Measurements from ENCODE around the gene BCKDHA. TPM values are rescaled to one million over a fixed set of nuclear protein-coding genes. Genes with fewer than 3 reads are reported as not detected.

Gene BCKDHA
- total and polyA plus RNA-seq, 9 of the 15 experiments (the other 6 are each of a cell fraction or from before 2014, with no cell fraction given): 4.5 to 52.5 (median 14.1) TPM

DNA sequence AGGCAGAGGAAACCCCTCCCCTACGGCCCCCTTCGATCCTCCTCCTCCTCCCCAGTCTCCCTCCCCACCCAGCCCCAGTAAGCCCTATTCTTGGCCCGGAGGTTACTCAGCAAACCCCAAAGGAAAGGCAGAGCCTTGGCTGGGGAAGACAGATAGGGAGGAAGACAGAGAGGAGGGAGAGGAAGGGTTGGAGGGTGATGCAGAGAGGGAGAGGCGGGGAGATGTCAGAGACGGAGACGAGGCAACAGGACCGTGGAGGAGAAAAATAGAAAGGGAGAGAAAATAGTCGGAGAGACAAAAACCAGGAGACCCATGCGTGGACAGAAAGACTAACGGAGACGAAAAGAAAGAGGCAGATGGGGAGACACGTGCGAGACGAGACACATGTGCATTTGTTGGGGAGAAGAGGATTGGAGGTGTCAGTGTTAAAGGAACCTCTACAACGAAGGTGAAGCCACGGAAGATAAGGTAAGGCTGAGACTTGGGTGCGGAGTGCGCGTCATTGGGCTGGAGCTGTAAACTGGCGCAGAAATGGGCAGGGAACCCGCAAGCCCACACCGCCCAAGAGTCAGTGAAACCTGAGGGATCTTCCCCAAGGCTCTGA lies 46.8 kb upstream of the BCKDHA start (continued):
- TF ChIP-seq KLF16 (IDR thresholded peaks at IDR 0.05): no peak
- TF ChIP-seq, protein P1, sequence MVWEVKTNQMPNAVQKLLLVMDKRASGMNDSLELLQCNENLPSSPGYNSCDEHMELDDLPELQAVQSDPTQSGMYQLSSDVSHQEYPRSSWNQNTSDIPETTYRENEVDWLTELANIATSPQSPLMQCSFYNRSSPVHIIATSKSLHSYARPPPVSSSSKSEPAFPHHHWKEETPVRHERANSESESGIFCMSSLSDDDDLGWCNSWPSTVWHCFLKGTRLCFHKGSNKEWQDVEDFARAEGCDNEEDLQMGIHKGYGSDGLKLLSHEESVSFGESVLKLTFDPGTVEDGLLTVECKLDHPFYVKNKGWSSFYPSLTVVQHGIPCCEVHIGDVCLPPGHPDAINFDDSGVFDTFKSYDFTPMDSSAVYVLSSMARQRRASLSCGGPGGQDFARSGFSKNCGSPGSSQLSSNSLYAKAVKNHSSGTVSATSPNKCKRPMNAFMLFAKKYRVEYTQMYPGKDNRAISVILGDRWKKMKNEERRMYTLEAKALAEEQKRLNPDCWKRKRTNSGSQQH (CRISPR knock-in tag; IDR thresholded peaks at IDR 0.05): 0 out of 2 replicates have a peak, but pooled peaks have one; percentile 19
- TF ChIP-seq, protein P2, sequence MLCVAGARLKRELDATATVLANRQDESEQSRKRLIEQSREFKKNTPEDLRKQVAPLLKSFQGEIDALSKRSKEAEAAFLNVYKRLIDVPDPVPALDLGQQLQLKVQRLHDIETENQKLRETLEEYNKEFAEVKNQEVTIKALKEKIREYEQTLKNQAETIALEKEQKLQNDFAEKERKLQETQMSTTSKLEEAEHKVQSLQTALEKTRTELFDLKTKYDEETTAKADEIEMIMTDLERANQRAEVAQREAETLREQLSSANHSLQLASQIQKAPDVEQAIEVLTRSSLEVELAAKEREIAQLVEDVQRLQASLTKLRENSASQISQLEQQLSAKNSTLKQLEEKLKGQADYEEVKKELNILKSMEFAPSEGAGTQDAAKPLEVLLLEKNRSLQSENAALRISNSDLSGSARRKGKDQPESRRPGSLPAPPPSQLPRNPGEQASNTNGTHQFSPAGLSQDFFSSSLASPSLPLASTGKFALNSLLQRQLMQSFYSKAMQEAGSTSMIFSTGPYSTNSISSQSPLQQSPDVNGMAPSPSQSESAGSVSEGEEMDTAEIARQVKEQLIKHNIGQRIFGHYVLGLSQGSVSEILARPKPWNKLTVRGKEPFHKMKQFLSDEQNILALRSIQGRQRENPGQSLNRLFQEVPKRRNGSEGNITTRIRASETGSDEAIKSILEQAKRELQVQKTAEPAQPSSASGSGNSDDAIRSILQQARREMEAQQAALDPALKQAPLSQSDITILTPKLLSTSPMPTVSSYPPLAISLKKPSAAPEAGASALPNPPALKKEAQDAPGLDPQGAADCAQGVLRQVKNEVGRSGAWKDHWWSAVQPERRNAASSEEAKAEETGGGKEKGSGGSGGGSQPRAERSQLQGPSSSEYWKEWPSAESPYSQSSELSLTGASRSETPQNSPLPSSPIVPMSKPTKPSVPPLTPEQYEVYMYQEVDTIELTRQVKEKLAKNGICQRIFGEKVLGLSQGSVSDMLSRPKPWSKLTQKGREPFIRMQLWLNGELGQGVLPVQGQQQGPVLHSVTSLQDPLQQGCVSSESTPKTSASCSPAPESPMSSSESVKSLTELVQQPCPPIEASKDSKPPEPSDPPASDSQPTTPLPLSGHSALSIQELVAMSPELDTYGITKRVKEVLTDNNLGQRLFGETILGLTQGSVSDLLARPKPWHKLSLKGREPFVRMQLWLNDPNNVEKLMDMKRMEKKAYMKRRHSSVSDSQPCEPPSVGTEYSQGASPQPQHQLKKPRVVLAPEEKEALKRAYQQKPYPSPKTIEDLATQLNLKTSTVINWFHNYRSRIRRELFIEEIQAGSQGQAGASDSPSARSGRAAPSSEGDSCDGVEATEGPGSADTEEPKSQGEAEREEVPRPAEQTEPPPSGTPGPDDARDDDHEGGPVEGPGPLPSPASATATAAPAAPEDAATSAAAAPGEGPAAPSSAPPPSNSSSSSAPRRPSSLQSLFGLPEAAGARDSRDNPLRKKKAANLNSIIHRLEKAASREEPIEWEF (CRISPR knock-in tag; IDR thresholded peaks at IDR 0.05): no peak
- 0 out of 2 replicates have a peak, but pooled peaks have one; percentile 52 for TF ChIP-seq THRAP3 (IDR thresholded peaks at IDR 0.05; ENCODE audit: borderline replicate concordance)
- TF ChIP-seq, protein P3, sequence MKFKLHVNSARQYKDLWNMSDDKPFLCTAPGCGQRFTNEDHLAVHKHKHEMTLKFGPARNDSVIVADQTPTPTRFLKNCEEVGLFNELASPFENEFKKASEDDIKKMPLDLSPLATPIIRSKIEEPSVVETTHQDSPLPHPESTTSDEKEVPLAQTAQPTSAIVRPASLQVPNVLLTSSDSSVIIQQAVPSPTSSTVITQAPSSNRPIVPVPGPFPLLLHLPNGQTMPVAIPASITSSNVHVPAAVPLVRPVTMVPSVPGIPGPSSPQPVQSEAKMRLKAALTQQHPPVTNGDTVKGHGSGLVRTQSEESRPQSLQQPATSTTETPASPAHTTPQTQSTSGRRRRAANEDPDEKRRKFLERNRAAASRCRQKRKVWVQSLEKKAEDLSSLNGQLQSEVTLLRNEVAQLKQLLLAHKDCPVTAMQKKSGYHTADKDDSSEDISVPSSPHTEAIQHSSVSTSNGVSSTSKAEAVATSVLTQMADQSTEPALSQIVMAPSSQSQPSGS (CRISPR knock-in tag; IDR thresholded peaks at IDR 0.05): no peak
- no peak for TF ChIP-seq NCOA6 (IDR thresholded peaks at IDR 0.05)
- TF ChIP-seq, protein P4, sequence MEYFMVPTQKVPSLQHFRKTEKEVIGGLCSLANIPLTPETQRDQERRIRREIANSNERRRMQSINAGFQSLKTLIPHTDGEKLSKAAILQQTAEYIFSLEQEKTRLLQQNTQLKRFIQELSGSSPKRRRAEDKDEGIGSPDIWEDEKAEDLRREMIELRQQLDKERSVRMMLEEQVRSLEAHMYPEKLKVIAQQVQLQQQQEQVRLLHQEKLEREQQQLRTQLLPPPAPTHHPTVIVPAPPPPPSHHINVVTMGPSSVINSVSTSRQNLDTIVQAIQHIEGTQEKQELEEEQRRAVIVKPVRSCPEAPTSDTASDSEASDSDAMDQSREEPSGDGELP (CRISPR knock-in tag; IDR thresholded peaks at IDR 0.05; ENCODE audit: borderline replicate concordance): no peak
- TF ChIP-seq KAT2B (IDR thresholded peaks at IDR 0.05; ENCODE audit: low read depth, low read length): no peak
- TF ChIP-seq SAP30 (IDR thresholded peaks at IDR 0.05; ENCODE audit: borderline replicate concordance, insufficient read depth, low read depth, low read length, poor library complexity, severe bottlenecking): peak; percentile 52
- no peak for TF ChIP-seq CHD2 (IDR thresholded peaks at IDR 0.05; ENCODE audit: low read depth, low read length)
- no peak for TF ChIP-seq SNIP1 (IDR thresholded peaks at IDR 0.05; ENCODE audit: low read depth)
- TF ChIP-seq KLF6 (CRISPR knock-in tag; IDR thresholded peaks at IDR 0.05; ENCODE audit: borderline replicate concordance): no peak
- TF ChIP-seq NRF1 (conservative IDR thresholded peaks at IDR 0.05 in 1 of 2, IDR thresholded peaks at IDR 0.05 in 1 of 2): 0 out of 4 replicates have a peak, but pooled peaks of 1 of the 2 experiments have one; percentile 45
- TF ChIP-seq NR2F6 (CRISPR knock-in tag; IDR thresholded peaks at IDR 0.05): no peak
- TF ChIP-seq ZNF12 (CRISPR knock-in tag; IDR thresholded peaks at IDR 0.05): no peak
- TF ChIP-seq SRSF7 (optimal IDR thresholded peaks at IDR 0.05; ENCODE audit: low read depth, low read length): no peak
- no peak for TF ChIP-seq ZFP36 (IDR thresholded peaks at IDR 0.05; ENCODE audit: low read depth, low read length, partially characterized antibody)
- TF ChIP-seq BRF1 (IDR thresholded peaks at IDR 0.05; ENCODE audit: borderline replicate concordance, extremely low read depth, insufficient read length): no peak
- TF ChIP-seq ZNF239 (CRISPR knock-in tag; IDR thresholded peaks at IDR 0.05): no peak
- TF ChIP-seq ELF2 (CRISPR knock-in tag; IDR thresholded peaks at IDR 0.05): no peak

Measured in K562 (cell line).